Prostate gland (tissue), 2 donors: ENCODE measurements around the gene APOD. TPM values are rescaled to one million over a fixed set of nuclear protein-coding genes. Genes with fewer than 3 reads are reported as not detected.

Source experiments
- DNase-seq: peaks from one replicate; pipeline ENCODE4 v3.0.0-alpha.2; 2019; ENCODE audit warnings: low spot score
- H3K27ac ChIP-seq, 2 donors: fragments of 200-600 bp; sonication (generic); 2 replicates each; pipeline ENCODE4 v1.5.1; 2017 to 2019
- H3K27me3 ChIP-seq: fragments of 200-600 bp; sonication (generic); replicated peaks from 2 replicates; pipeline ENCODE4 v1.5.1; 2019; ENCODE audit not compliant: insufficient read depth
- H3K36me3 ChIP-seq, 2 donors: fragments of 200-600 bp; sonication (generic); 1 replicate in 1 of 2; 2 replicates in 1 of 2; pipeline versions ENCODE4 v1.5.1 to v1.8.1; 2017 to 2019
- H3K4me1 ChIP-seq: fragments of 200-600 bp; sonication (generic); replicated peaks from 2 replicates; pipeline ENCODE4 v1.5.1; 2019
- H3K4me3 ChIP-seq, 2 donors: fragments of 200-600 bp; sonication (generic); 2 replicates each; pipeline ENCODE4 v1.5.1; 2017 to 2019
- H3K9me3 ChIP-seq: fragments of 200-600 bp; sonication (generic); 2 replicates; pipeline ENCODE4 v1.5.1; 2017
- POLR2A ChIP-seq: fragments of 450-650 bp; IDR thresholded peaks from one replicate; pipeline ENCODE4 v1.6.1; 2016; ENCODE audit warnings: antibody characterized with exemption, mild to moderate bottlenecking
- POLR2AphosphoS5 ChIP-seq: sonication (generic); formaldehyde crosslinking; IDR thresholded peaks from one replicate; pipeline ENCODE4 v1.6.1; 2017; ENCODE audit warnings: antibody characterized with exemption
- WGBS: methylation state at CpG from one replicate; pipeline ENCODE4 v1.1.5; 2018; 5-methylcytosine and 5-hydroxymethylcytosine counted together
- intact Hi-C: fragments of 100-400 bp; cut with DNase I; formaldehyde crosslinking; loops from one replicate; pipeline ENCODE4 v1.14.2; 2022
- total RNA-seq, 2 donors: library from RNA; depleted of rRNA; stranded (reverse); fragments of >200 nt; gene quantifications; one replicate each; pipeline ENCODE4 v1.1.0, GENCODE V29; 2016
- TF ChIP-seq, protein P1 (sequence below), 4 experiments: fragments of 200-600 bp in 2 of 4; fragments of 450-650 bp in 2 of 4; sonication (generic) in 2 of 4; IDR thresholded peaks; 1 replicate in 3 of 4; 2 replicates in 1 of 4; pipeline ENCODE4 v1.5.1; 2016 to 2019; ENCODE audit warnings: antibody characterized with exemption in 4 of 4, mild to moderate bottlenecking in 2 of 4, moderate library complexity in 2 of 4

The APOD gene
- total RNA-seq, 2 donors from 2014 or later, result 52.4 to 121 TPM

DNA sequence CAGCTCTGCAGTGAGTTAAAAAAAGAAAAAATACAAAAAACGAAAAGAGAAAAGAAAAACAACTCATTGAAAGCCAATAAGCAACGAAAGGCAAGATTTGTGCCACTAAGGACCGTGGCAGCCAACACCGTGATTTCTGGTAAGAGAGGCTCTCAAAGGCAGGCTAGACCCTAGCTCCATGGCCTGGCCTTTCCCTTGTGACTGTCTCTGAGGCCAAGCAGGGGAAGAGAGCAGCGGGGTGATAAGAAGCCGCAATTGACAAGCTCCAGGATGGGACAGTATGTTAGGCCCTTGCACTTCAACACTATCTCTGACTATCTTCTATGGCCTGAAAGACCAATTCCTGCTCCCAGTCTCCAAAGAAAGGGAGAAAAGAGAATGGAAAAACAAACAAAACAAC, 12.4 kb downstream of the APOD start:
- Histone ChIP-seq H3K4me3 (no peak overlapping the region), H3K36me3 (no peaks in the 10 kb centered on the region), H3K27ac (no peak overlapping the region), H3K4me1 (no peaks in the 10 kb centered on the region), H3K27me3 (no peaks in the 10 kb centered on the region), H3K9me3 (no peaks in the 10 kb centered on the region)
- WGBS, result 87% methylated on average over 6 of the region's 6 CpGs
- TF ChIP-seq POLR2AphosphoS5, result no peak
- no peak for TF ChIP-seq POLR2A
- TF ChIP-seq, protein P1, sequence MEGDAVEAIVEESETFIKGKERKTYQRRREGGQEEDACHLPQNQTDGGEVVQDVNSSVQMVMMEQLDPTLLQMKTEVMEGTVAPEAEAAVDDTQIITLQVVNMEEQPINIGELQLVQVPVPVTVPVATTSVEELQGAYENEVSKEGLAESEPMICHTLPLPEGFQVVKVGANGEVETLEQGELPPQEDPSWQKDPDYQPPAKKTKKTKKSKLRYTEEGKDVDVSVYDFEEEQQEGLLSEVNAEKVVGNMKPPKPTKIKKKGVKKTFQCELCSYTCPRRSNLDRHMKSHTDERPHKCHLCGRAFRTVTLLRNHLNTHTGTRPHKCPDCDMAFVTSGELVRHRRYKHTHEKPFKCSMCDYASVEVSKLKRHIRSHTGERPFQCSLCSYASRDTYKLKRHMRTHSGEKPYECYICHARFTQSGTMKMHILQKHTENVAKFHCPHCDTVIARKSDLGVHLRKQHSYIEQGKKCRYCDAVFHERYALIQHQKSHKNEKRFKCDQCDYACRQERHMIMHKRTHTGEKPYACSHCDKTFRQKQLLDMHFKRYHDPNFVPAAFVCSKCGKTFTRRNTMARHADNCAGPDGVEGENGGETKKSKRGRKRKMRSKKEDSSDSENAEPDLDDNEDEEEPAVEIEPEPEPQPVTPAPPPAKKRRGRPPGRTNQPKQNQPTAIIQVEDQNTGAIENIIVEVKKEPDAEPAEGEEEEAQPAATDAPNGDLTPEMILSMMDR (IDR thresholded peaks at IDR 0.05), result no peak
- intact Hi-C loops, result no loop called here
- DNase-seq, result no peak

DNA sequence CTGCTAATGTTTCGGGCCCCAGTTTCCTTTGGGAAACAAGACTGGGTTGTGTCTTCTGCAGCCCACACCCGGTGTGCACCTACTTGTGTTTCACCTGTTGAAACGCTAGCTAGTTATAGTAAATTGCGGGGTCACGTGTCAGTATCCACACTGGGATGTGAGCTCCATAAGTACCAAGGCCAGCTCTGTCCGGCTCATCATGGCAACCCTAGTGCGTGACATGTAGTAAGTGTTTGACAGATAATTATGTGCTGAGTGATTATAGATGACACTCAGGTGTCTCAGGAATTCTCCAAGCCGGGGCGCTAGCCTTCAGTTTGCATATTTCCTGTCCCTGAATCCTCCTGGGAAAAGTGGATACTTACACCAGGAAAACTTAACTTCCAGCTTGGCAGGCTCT, 12.8 kb downstream of the APOD start:
- no peak for DNase-seq
- no peaks in the 10 kb centered on the region for H3K36me3 ChIP-seq
- no peaks in the 10 kb centered on the region for H3K4me1 ChIP-seq
- H3K27me3 ChIP-seq, result no peaks in the 10 kb centered on the region
- 82% methylated on average over 9 of the region's 9 CpGs for WGBS
- H3K27ac ChIP-seq, result no peak overlapping the region
- H3K9me3 ChIP-seq, result no peaks in the 10 kb centered on the region
- H3K4me3 ChIP-seq, result no peak overlapping the region
- intact Hi-C loops, result no loop called here
- TF ChIP-seq POLR2A (no peak), POLR2AphosphoS5 (no peak)
- TF ChIP-seq, protein P1 (IDR thresholded peaks at IDR 0.05), result no peak

DNA sequence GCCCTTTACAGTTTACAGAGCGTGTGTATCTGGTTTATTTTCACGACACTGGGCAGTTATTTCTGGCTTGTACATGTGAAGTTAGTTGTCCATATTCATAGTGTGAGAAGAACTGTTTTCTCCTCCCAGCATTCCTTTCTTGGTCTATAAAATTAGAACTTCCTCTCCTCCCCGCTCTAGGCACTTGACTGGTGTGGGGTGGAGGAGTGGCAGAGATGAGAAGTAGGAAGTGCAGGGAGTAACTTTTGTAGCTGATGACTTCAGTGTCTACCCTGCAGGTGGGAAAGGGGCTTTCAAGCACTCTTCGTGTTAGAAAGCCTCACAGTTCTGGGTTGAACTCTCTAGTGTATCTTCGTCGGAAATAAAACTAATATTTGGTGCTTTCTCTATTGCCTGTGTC, 13.4 kb downstream of the APOD start:
- WGBS, result 74% methylated on average over 6 of the region's 6 CpGs
- intact Hi-C loops, result no loop called here
- Histone ChIP-seq H3K9me3 (no peaks in the 10 kb centered on the region), H3K27ac (no peak overlapping the region), H3K4me3 (no peak overlapping the region), H3K27me3 (no peaks in the 10 kb centered on the region), H3K4me1 (no peaks in the 10 kb centered on the region), H3K36me3 (no peaks in the 10 kb centered on the region)
- TF ChIP-seq, protein P1 (IDR thresholded peaks at IDR 0.05), result no peak
- TF ChIP-seq POLR2A (no peak), POLR2AphosphoS5 (no peak)
- DNase-seq, result no peak

DNA sequence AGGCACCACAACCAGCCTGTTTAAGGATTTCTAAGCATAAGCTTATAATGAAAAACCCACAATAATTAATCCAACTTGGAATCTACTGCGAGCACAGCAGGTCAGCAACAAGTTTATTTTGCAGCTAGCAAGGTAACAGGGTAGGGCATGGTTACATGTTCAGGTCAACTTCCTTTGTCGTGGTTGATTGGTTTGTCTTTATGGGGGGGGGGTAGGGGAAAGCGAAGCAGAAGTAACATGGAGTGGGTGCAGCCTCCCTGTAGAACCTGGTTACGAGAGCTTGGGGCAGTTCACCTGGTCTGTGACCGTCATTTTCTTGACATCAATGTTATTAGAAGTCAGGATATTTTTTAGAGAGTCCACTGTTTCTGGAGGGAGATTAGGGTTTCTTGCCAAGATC, 15.1 kb downstream of the APOD start:
- WGBS, result 79% methylated on average over 5 of the region's 5 CpGs

DNA sequence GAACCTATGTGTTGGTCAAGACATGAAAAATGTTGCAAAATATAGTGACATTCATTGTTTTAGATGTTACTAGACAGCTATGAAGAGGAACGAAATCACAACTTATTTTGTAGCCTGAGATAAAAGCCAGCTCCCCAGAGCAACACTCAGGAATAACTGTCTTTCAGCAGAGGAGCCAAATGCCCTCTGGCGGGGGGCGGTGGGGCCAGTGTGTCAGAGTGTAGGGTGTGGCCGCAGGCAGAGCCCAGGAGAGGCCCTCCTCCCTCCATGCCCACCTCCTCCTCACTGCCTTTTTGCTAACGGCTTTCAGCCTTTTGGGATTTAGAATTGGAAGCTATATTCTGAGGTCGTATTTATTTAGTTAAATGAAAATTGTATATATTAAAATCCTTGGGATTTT, 16.9 kb downstream of the APOD start:
- no peak overlapping the region for H3K4me3 ChIP-seq
- H3K36me3 ChIP-seq, result no peaks in the 10 kb centered on the region
- DNase-seq, result no peak
- WGBS, result 52% methylated on average over 6 of the region's 6 CpGs
- TF ChIP-seq POLR2AphosphoS5 (no peak), POLR2A (no peak)
- TF ChIP-seq, protein P1 (IDR thresholded peaks at IDR 0.05), result no peak
- no peaks in the 10 kb centered on the region for H3K4me1 ChIP-seq
- H3K9me3 ChIP-seq, result no peaks in the 10 kb centered on the region
- no peaks in the 10 kb centered on the region for H3K27me3 ChIP-seq
- intact Hi-C loops, result no loop called here
- no peak overlapping the region for H3K27ac ChIP-seq

More for the DNA sequence above, 15.1 kb downstream of the APOD start:
- Histone ChIP-seq H3K27me3 (no peaks in the 10 kb centered on the region), H3K36me3 (no peaks in the 10 kb centered on the region), H3K27ac (no peak overlapping the region), H3K4me1 (no peaks in the 10 kb centered on the region), H3K4me3 (no peak overlapping the region), H3K9me3 (no peaks in the 10 kb centered on the region)
- no peak for DNase-seq
- intact Hi-C loops, result no loop called here
- TF ChIP-seq POLR2A (no peak), POLR2AphosphoS5 (no peak)
- TF ChIP-seq, protein P1 (IDR thresholded peaks at IDR 0.05), result no peak
